ENCODE data around the gene URI1.

Gene URI1

GRCh38 chr19:29969891-29970290 is 27.9 kb downstream of the URI1 start:
- DNase-seq (ENCODE audit: low read depth in 4 of 4, low spot score in 1 of 4) = no peak

- no peak for DNase-seq (ENCODE audit: low read depth in 4 of 4, low spot score in 1 of 4)
Observed at GRCh38 chr19:29971002-29971401, 29.0 kb downstream of the URI1 start.

- no peak for DNase-seq (ENCODE audit: low read depth in 4 of 4, low spot score in 1 of 4)
Observed at GRCh38 chr19:29971648-29972047, 29.6 kb downstream of the URI1 start.

GRCh38 chr19:29974701-29975100 is 32.7 kb downstream of the URI1 start:
- DNase-seq (ENCODE audit: low read depth in 4 of 4, low spot score in 1 of 4) = no peak

- DNase-seq (ENCODE audit: low read depth in 4 of 4, low spot score in 1 of 4) = no peak
Observed at GRCh38 chr19:29976151-29976943, 34.3 kb downstream of the URI1 start.

GRCh38 chr19:29978080-29978479 is 36.0 kb downstream of the URI1 start:
- DNase-seq (ENCODE audit: low read depth in 4 of 4, low spot score in 1 of 4) = no peak

- no peak for DNase-seq (ENCODE audit: low read depth in 4 of 4, low spot score in 1 of 4)
Observed at GRCh38 chr19:29983568-29983967, 41.5 kb downstream of the URI1 start.

- no peak for DNase-seq (ENCODE audit: low read depth in 4 of 4, low spot score in 1 of 4)
Observed at GRCh38 chr19:29985196-29985595, 43.2 kb downstream of the URI1 start.

- no peak for DNase-seq (ENCODE audit: low read depth in 4 of 4, low spot score in 1 of 4)
Observed at GRCh38 chr19:29988351-29988750, 46.3 kb downstream of the URI1 start.

- DNase-seq (ENCODE audit: low read depth in 4 of 4, low spot score in 1 of 4) = no peak
Observed at GRCh38 chr19:29992233-29992867, 50.3 kb downstream of the URI1 start.

GRCh38 chr19:29999490-29999889 is 57.5 kb downstream of the URI1 start:
- no peak for DNase-seq (ENCODE audit: low read depth in 4 of 4, low spot score in 1 of 4)

GRCh38 chr19:30000862-30001261 is 58.8 kb downstream of the URI1 start:
- DNase-seq (ENCODE audit: low read depth in 4 of 4, low spot score in 1 of 4) = no peak

GRCh38 chr19:30001301-30001700 is 59.3 kb downstream of the URI1 start:
- no peak for DNase-seq (ENCODE audit: low read depth in 4 of 4, low spot score in 1 of 4)

GRCh38 chr19:30001791-30002190 is 59.8 kb downstream of the URI1 start:
- no peak for DNase-seq (ENCODE audit: low read depth in 4 of 4, low spot score in 1 of 4)

GRCh38 chr19:30003866-30004265 is 61.8 kb downstream of the URI1 start:
- DNase-seq (ENCODE audit: low read depth in 4 of 4, low spot score in 1 of 4) = no peak

- no peak for DNase-seq (ENCODE audit: low read depth in 4 of 4, low spot score in 1 of 4)
Observed at GRCh38 chr19:30004403-30004802, 62.4 kb downstream of the URI1 start.

- no peak for DNase-seq (ENCODE audit: low read depth in 4 of 4, low spot score in 1 of 4)
Observed at GRCh38 chr19:30006207-30006606, 64.2 kb downstream of the URI1 start.

- DNase-seq (ENCODE audit: low read depth in 4 of 4, low spot score in 1 of 4) = no peak
Observed at GRCh38 chr19:30008169-30008568, 66.1 kb downstream of the URI1 start.

GRCh38 chr19:30009013-30009412 is 67.0 kb downstream of the URI1 start:
- no peak for DNase-seq (ENCODE audit: low read depth in 4 of 4, low spot score in 1 of 4)

GRCh38 chr19:30011051-30011578 is 69.1 kb downstream of the URI1 start:
- no peak for DNase-seq (ENCODE audit: low read depth in 4 of 4, low spot score in 1 of 4)

- DNase-seq (ENCODE audit: low read depth in 4 of 4, low spot score in 1 of 4) = no peak
Observed at GRCh38 chr19:30014770-30015169, 72.7 kb downstream of the URI1 start.

GRCh38 chr19:30017172-30017571 is 75.1 kb downstream of the URI1 start:
- DNase-seq (ENCODE audit: low read depth in 4 of 4, low spot score in 1 of 4) = no peak

- no peak for DNase-seq (ENCODE audit: low read depth in 4 of 4, low spot score in 1 of 4)
Observed at GRCh38 chr19:30020189-30020588, 78.2 kb downstream of the URI1 start.

Data from stimulated activated CD4-positive, alpha-beta T cell treated with anti-CD3 and anti-CD28 coated beads, Interleukin-1b, Interleukin-23, amount 100 ng/mL, for 24 hours (primary cell).